NB4 (cell line): ENCODE results near the gene AAMDC.

Source experiments
- MYC ChIP-seq: IDR thresholded peaks from 2 replicates; pipeline ENCODE4 v1.6.1; 2011; ENCODE audit warnings: low read depth, low read length
- POLR2A ChIP-seq: IDR thresholded peaks from 2 replicates; pipeline ENCODE4 v1.6.1; 2011; ENCODE audit warnings: mild to moderate bottlenecking; ENCODE audit not compliant: insufficient read length; ENCODE audit errors: extremely low read depth
- TF ChIP-seq, protein P1 (sequence below): IDR thresholded peaks from one replicate; pipeline ENCODE4 v1.5.1; 2012; ENCODE audit warnings: low read depth, low read length
- TF ChIP-seq, protein P2 (sequence below): IDR thresholded peaks from 2 replicates; pipeline ENCODE4 v1.6.1; 2011; ENCODE audit warnings: low read depth, low read length

DNA sequence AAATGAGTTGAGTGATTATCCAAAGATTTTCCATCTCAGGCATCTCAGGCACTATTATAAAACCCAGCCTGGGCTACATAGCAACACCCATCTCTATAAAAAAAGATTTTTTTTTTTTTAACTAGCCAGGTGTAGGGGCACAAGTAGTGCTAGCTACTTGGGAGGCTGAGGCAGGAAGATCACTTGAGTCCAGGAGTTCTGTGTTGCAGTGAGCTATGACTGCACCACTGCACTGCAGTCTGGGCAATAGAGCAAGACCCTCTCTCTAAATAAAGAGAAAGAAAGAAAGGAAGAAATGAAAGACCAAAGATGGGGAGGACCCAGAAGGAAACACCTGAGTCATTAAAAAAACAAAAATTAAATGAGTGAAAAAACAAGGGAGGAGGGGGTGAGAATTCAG, 14.5 kb upstream of the AAMDC start:
- TF ChIP-seq, protein P1, sequence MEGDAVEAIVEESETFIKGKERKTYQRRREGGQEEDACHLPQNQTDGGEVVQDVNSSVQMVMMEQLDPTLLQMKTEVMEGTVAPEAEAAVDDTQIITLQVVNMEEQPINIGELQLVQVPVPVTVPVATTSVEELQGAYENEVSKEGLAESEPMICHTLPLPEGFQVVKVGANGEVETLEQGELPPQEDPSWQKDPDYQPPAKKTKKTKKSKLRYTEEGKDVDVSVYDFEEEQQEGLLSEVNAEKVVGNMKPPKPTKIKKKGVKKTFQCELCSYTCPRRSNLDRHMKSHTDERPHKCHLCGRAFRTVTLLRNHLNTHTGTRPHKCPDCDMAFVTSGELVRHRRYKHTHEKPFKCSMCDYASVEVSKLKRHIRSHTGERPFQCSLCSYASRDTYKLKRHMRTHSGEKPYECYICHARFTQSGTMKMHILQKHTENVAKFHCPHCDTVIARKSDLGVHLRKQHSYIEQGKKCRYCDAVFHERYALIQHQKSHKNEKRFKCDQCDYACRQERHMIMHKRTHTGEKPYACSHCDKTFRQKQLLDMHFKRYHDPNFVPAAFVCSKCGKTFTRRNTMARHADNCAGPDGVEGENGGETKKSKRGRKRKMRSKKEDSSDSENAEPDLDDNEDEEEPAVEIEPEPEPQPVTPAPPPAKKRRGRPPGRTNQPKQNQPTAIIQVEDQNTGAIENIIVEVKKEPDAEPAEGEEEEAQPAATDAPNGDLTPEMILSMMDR: no peak
- TF ChIP-seq POLR2A: no peak
- TF ChIP-seq, protein P2, sequence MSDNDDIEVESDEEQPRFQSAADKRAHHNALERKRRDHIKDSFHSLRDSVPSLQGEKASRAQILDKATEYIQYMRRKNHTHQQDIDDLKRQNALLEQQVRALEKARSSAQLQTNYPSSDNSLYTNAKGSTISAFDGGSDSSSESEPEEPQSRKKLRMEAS: no peak
- TF ChIP-seq MYC: no peak
